SK-N-SH treated with all-trans-retinoic acid at 6 μM for 48 hours (cell line): ENCODE measurements around the gene TOMM40.

Experiments
- ATAC-seq: fragments of 200-7000 bp; cut with Tn5 transposase; 3 replicates; pipeline ENCODE4 v1.9.1; 2020; ENCODE audit warnings: mild to moderate bottlenecking, moderate library complexity
- ARNTL ChIP-seq: fragments of 450-650 bp; formaldehyde crosslinking; IDR thresholded peaks from 2 replicates; pipeline ENCODE4 v1.5.0; 2020; ENCODE audit warnings: low read depth, mild to moderate bottlenecking, moderate library complexity, borderline replicate concordance
- BACH2 ChIP-seq: fragments of 250-450 bp; sonication (Bioruptor Pico); IDR thresholded peaks from 2 replicates; pipeline ENCODE4 v1.9.0; 2021; ENCODE audit warnings: mild to moderate bottlenecking, borderline replicate concordance
- CSDC2 ChIP-seq: fragments of 250-450 bp; sonication (Bioruptor Pico); IDR thresholded peaks from 2 replicates; pipeline ENCODE4 v1.5.0; 2020; ENCODE audit warnings: mild to moderate bottlenecking, moderate library complexity
- GLIS3 ChIP-seq: fragments of 250-450 bp; sonication (Bioruptor Pico); IDR thresholded peaks from 2 replicates; pipeline ENCODE4 v1.5.0; 2020; ENCODE audit warnings: mild to moderate bottlenecking, moderate library complexity
- ISL1 ChIP-seq: fragments of 250-450 bp; sonication (Bioruptor Pico); IDR thresholded peaks from 2 replicates; pipeline ENCODE4 v2.1.2; 2022; ENCODE audit warnings: mild to moderate bottlenecking, moderate library complexity
- OSR1 ChIP-seq: fragments of 250-450 bp; sonication (Bioruptor Pico); IDR thresholded peaks from 2 replicates; pipeline ENCODE4 v1.8.0; 2022; ENCODE audit warnings: moderate library complexity, mild to moderate bottlenecking, inconsistent platforms
- POU6F1 ChIP-seq: fragments of 250-450 bp; sonication (Bioruptor Pico); IDR thresholded peaks from 2 replicates; pipeline ENCODE4 v1.8.0; 2021; ENCODE audit warnings: low read depth, mild to moderate bottlenecking, moderate library complexity, borderline replicate concordance
- PPARA ChIP-seq: fragments of 250-450 bp; sonication (Bioruptor Pico); IDR thresholded peaks from 2 replicates; pipeline ENCODE4 v1.5.0; 2020; ENCODE audit warnings: mild to moderate bottlenecking, borderline replicate concordance
- RARB ChIP-seq: fragments of 250-450 bp; sonication (Bioruptor Pico); IDR thresholded peaks from 2 replicates; pipeline ENCODE4 v1.8.0; 2021; ENCODE audit warnings: mild to moderate bottlenecking, moderate library complexity
- SNAI2 ChIP-seq: fragments of 250-450 bp; sonication (Bioruptor Pico); IDR thresholded peaks from 2 replicates; pipeline ENCODE4 v1.5.0; 2020; ENCODE audit warnings: mild to moderate bottlenecking, moderate library complexity
- TCF4 ChIP-seq: fragments of 250-450 bp; sonication (Bioruptor Pico); IDR thresholded peaks from 2 replicates; pipeline ENCODE4 v1.8.0; 2021; ENCODE audit warnings: mild to moderate bottlenecking, moderate library complexity, borderline replicate concordance
- TOX ChIP-seq: fragments of 250-450 bp; sonication (Bioruptor Pico); IDR thresholded peaks from 2 replicates; pipeline ENCODE4 v1.8.0; 2021; ENCODE audit warnings: mild to moderate bottlenecking, moderate library complexity, borderline replicate concordance
- ZC3H10 ChIP-seq: fragments of 250-450 bp; sonication (Bioruptor Pico); IDR thresholded peaks from 2 replicates; pipeline ENCODE4 v1.5.1; 2021; ENCODE audit warnings: mild to moderate bottlenecking, moderate library complexity
- ZFP3 ChIP-seq: fragments of 250-450 bp; sonication (Bioruptor Pico); IDR thresholded peaks from 2 replicates; pipeline ENCODE4 v1.5.0; 2020; ENCODE audit warnings: mild to moderate bottlenecking, moderate library complexity
- ZFP30 ChIP-seq: fragments of 450-650 bp; formaldehyde crosslinking; IDR thresholded peaks from 2 replicates; pipeline ENCODE4 v1.5.0; 2022; ENCODE audit warnings: mild to moderate bottlenecking, moderate library complexity
- ZNF565 ChIP-seq: fragments of 450-650 bp; formaldehyde crosslinking; conservative IDR thresholded peaks from 2 replicates; pipeline ENCODE4 v1.5.0; 2020; ENCODE audit warnings: low read depth, mild to moderate bottlenecking, moderate library complexity
- ZNF70 ChIP-seq: fragments of 450-650 bp; formaldehyde crosslinking; IDR thresholded peaks from 2 replicates; pipeline ENCODE4 v1.5.0; 2020; ENCODE audit warnings: mild to moderate bottlenecking, moderate library complexity
- ZNF8 ChIP-seq: fragments of 450-650 bp; formaldehyde crosslinking; IDR thresholded peaks from 2 replicates; pipeline ENCODE4 v1.5.0; 2020; ENCODE audit warnings: mild to moderate bottlenecking, moderate library complexity
- TF ChIP-seq, protein P1 (sequence below): fragments of 250-450 bp; sonication (Bioruptor Pico); IDR thresholded peaks from 2 replicates; pipeline ENCODE4 v1.5.1; 2020; ENCODE audit warnings: low read depth, mild to moderate bottlenecking, moderate library complexity
- TF ChIP-seq, protein P2 (sequence below): fragments of 250-450 bp; sonication (Bioruptor Pico); IDR thresholded peaks from 2 replicates; pipeline ENCODE4 v1.5.0; 2020; ENCODE audit warnings: mild to moderate bottlenecking, moderate library complexity
- TF ChIP-seq, protein P3 (sequence below): fragments of 250-450 bp; sonication (Bioruptor Pico); IDR thresholded peaks from 2 replicates; pipeline ENCODE4 v1.5.1; 2021; ENCODE audit warnings: mild to moderate bottlenecking, moderate library complexity

TOMM40 gene

DNA sequence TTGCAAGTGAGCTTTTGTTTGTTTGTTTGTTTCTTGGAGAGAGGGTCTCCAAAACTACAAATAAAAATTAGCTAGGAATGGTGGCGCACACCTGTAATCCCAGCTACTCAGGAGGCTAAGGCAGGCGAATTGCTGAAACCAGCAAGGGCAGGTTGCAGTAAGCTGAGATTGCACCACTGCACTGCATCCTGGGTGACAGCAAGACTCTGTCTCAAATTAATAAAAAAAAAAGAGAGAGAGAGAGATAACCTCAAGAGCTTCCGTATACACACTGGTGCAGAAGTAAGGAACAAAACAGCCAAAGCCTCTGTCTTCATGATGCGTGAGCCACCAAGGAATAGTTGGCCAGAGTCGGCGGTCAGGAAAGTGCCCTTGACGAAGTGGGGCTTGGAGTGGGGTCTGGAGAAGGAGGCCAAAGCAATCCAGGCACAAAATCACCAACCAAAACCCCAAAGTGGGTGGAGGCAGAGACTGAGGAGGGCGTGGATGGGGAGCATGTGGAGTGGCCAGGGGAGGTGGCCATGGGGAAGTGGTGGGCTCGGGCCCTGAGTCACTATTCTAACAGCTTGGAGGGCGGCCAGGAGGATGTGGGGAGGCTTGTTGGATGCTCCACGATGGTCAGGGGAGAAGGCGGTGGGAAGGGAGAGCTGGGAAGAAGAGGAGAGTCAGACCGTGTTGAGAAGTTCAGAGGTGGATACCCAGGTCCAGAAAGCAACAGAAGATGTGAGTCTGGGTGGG is 21.2 kb upstream of the TOMM40 start:
- no peak for TF ChIP-seq ZNF565 (CRISPR knock-in tag)
- TF ChIP-seq GLIS3 (CRISPR knock-in tag) = no peak
- TF ChIP-seq TCF4 = no peak
- TF ChIP-seq ZNF70 (CRISPR knock-in tag) = no peak
- TF ChIP-seq ZNF8 (CRISPR knock-in tag) = no peak
- TF ChIP-seq, protein P1, sequence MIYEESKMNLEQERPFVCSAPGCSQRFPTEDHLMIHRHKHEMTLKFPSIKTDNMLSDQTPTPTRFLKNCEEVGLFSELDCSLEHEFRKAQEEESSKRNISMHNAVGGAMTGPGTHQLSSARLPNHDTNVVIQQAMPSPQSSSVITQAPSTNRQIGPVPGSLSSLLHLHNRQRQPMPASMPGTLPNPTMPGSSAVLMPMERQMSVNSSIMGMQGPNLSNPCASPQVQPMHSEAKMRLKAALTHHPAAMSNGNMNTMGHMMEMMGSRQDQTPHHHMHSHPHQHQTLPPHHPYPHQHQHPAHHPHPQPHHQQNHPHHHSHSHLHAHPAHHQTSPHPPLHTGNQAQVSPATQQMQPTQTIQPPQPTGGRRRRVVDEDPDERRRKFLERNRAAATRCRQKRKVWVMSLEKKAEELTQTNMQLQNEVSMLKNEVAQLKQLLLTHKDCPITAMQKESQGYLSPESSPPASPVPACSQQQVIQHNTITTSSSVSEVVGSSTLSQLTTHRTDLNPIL (CRISPR knock-in tag) = no peak
- TF ChIP-seq BACH2 (CRISPR knock-in tag) = no peak
- TF ChIP-seq SNAI2 (CRISPR knock-in tag) = no peak
- TF ChIP-seq OSR1 (CRISPR knock-in tag) = no peak
- no peak for TF ChIP-seq CSDC2
- no peak for TF ChIP-seq POU6F1 (CRISPR knock-in tag)
- TF ChIP-seq, protein P2, sequence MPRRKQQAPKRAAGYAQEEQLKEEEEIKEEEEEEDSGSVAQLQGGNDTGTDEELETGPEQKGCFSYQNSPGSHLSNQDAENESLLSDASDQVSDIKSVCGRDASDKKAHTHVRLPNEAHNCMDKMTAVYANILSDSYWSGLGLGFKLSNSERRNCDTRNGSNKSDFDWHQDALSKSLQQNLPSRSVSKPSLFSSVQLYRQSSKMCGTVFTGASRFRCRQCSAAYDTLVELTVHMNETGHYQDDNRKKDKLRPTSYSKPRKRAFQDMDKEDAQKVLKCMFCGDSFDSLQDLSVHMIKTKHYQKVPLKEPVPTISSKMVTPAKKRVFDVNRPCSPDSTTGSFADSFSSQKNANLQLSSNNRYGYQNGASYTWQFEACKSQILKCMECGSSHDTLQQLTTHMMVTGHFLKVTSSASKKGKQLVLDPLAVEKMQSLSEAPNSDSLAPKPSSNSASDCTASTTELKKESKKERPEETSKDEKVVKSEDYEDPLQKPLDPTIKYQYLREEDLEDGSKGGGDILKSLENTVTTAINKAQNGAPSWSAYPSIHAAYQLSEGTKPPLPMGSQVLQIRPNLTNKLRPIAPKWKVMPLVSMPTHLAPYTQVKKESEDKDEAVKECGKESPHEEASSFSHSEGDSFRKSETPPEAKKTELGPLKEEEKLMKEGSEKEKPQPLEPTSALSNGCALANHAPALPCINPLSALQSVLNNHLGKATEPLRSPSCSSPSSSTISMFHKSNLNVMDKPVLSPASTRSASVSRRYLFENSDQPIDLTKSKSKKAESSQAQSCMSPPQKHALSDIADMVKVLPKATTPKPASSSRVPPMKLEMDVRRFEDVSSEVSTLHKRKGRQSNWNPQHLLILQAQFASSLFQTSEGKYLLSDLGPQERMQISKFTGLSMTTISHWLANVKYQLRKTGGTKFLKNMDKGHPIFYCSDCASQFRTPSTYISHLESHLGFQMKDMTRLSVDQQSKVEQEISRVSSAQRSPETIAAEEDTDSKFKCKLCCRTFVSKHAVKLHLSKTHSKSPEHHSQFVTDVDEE (CRISPR knock-in tag) = no peak
- no peak for TF ChIP-seq ISL1
- TF ChIP-seq ZFP30 (CRISPR knock-in tag) = no peak
- TF ChIP-seq ZFP3 (CRISPR knock-in tag) = no peak
- peak; percentile 64 for ATAC-seq

GRCh38 chr19:44871809-44872208 is 19.2 kb upstream of the TOMM40 start:
- TF ChIP-seq PPARA (CRISPR knock-in tag) = no peak
- no peak for TF ChIP-seq ZNF8 (CRISPR knock-in tag)
- TF ChIP-seq, protein P3, sequence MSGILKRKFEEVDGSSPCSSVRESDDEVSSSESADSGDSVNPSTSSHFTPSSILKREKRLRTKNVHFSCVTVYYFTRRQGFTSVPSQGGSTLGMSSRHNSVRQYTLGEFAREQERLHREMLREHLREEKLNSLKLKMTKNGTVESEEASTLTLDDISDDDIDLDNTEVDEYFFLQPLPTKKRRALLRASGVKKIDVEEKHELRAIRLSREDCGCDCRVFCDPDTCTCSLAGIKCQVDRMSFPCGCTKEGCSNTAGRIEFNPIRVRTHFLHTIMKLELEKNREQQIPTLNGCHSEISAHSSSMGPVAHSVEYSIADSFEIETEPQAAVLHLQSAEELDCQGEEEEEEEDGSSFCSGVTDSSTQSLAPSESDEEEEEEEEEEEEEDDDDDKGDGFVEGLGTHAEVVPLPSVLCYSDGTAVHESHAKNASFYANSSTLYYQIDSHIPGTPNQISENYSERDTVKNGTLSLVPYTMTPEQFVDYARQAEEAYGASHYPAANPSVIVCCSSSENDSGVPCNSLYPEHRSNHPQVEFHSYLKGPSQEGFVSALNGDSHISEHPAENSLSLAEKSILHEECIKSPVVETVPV (CRISPR knock-in tag) = no peak
- TF ChIP-seq BACH2 (CRISPR knock-in tag) = no peak
- TF ChIP-seq, protein P1 (CRISPR knock-in tag) = no peak
- TF ChIP-seq TCF4 = no peak
- ATAC-seq = no peak

- ATAC-seq = no peak
- no peak for TF ChIP-seq GLIS3 (CRISPR knock-in tag)
- TF ChIP-seq SNAI2 (CRISPR knock-in tag) = no peak
- TF ChIP-seq ARNTL = no peak
- no peak for TF ChIP-seq RARB
- no peak for TF ChIP-seq POU6F1 (CRISPR knock-in tag)
- TF ChIP-seq TOX (CRISPR knock-in tag) = no peak
- no peak for TF ChIP-seq OSR1 (CRISPR knock-in tag)
- TF ChIP-seq ISL1 = no peak
- TF ChIP-seq, protein P2 (CRISPR knock-in tag) = no peak
- no peak for TF ChIP-seq ZFP30 (CRISPR knock-in tag)
- TF ChIP-seq BACH2 (CRISPR knock-in tag) = no peak
- TF ChIP-seq, protein P3 (CRISPR knock-in tag) = no peak
- no peak for TF ChIP-seq ZC3H10 (CRISPR knock-in tag)
- TF ChIP-seq CSDC2 = no peak
- no peak for TF ChIP-seq ZNF8 (CRISPR knock-in tag)
- TF ChIP-seq TCF4 = no peak
Observed at GRCh38 chr19:44872661-44873060, 18.4 kb upstream of the TOMM40 start.
